H1 (cell line): ENCODE data around the gene RPL26. TPM values are rescaled to one million over a fixed set of nuclear protein-coding genes. Genes with fewer than 3 reads are reported as not detected.
A peak's percentile ranks its signal among the peaks of the same experiment; 100 is the strongest.

Experiments
- ASH2L ChIP-seq: fragments of 200-600, 300-600 bp; sonication (generic); IDR thresholded peaks from one replicate; pipeline ENCODE4 v1.7.1; 2017; ENCODE audit warnings: low read length
- BACH1 ChIP-seq: IDR thresholded peaks from 2 replicates; pipeline ENCODE4 v1.6.1; 2012; ENCODE audit warnings: low read length, improper control_type of control experiment
- BRCA1 ChIP-seq: IDR thresholded peaks from 2 replicates; pipeline ENCODE4 v1.6.1; 2012; ENCODE audit warnings: low read depth, low read length, improper control_type of control experiment
- CBX5 ChIP-seq: fragments of 300-800, 300-1000 bp; sonication (generic); IDR thresholded peaks from 2 replicates; pipeline ENCODE4 v1.7.1; 2016; ENCODE audit warnings: antibody characterized with exemption, low read length, low read depth
- CHD1 ChIP-seq: IDR thresholded peaks from 2 replicates; pipeline ENCODE4 v1.6.1; 2012; ENCODE audit warnings: low read depth, low read length, improper control_type of control experiment
- EP300 ChIP-seq, 2 experiments: IDR thresholded peaks; 1 replicate in 1 of 2; 2 replicates in 1 of 2; pipeline ENCODE4 v1.6.1; 2011 to 2012; ENCODE audit warnings: low read depth in 2 of 2, low read length in 2 of 2, mild to moderate bottlenecking in 2 of 2, borderline replicate concordance in 1 of 2, inconsistent platforms in 1 of 2, moderate library complexity in 1 of 2
- GTF2F1 ChIP-seq: IDR thresholded peaks from 2 replicates; pipeline ENCODE4 v1.6.1; 2012; ENCODE audit warnings: low read depth, low read length, improper control_type of control experiment, borderline replicate concordance
- HDAC2 ChIP-seq, 2 experiments: fragments of 300-600 bp in 1 of 2; sonication (generic) in 1 of 2; IDR thresholded peaks; 2 replicates each; pipeline ENCODE4 v1.6.1; 2011 to 2012; ENCODE audit warnings: low read depth in 2 of 2, low read length in 2 of 2, mild to moderate bottlenecking in 2 of 2, moderate library complexity in 2 of 2, borderline replicate concordance in 1 of 2, inconsistent platforms in 1 of 2
- KDM1A ChIP-seq: fragments of 200-600, 300-600 bp; sonication (generic); IDR thresholded peaks from 2 replicates; pipeline ENCODE4 v1.7.1; 2016; ENCODE audit warnings: mild to moderate bottlenecking, low read length, borderline replicate concordance
- KDM5A ChIP-seq: fragments of 200-600 bp; IDR thresholded peaks from 2 replicates; pipeline ENCODE4 v1.7.1; 2012; ENCODE audit warnings: mild to moderate bottlenecking, low read length, inconsistent platforms, mixed read lengths
- MAX ChIP-seq: IDR thresholded peaks from 2 replicates; pipeline ENCODE4 v1.6.1; 2012; ENCODE audit warnings: inconsistent platforms
- NANOG ChIP-seq: IDR thresholded peaks from 2 replicates; pipeline ENCODE4 v1.6.1; 2011; ENCODE audit warnings: low read length, low read depth, mild to moderate bottlenecking, inconsistent platforms; ENCODE audit not compliant: insufficient read depth, poor library complexity, severe bottlenecking
- POLR2A ChIP-seq, 2 experiments: IDR thresholded peaks; 1 replicate in 1 of 2; 2 replicates in 1 of 2; pipeline ENCODE4 v1.6.1; 2011; ENCODE audit warnings: low read depth in 2 of 2, low read length in 2 of 2, mild to moderate bottlenecking in 2 of 2; ENCODE audit errors: control extremely low read depth in 1 of 2
- RFX5 ChIP-seq: IDR thresholded peaks from 2 replicates; pipeline ENCODE4 v1.6.1; 2011; ENCODE audit warnings: low read depth, low read length, improper control_type of control experiment, borderline replicate concordance
- RXRA ChIP-seq: IDR thresholded peaks from 2 replicates; pipeline ENCODE4 v1.6.1; 2011; ENCODE audit warnings: low read depth, mild to moderate bottlenecking, low read length, moderate library complexity; ENCODE audit not compliant: insufficient read depth
- SIN3A ChIP-seq, 2 experiments: IDR thresholded peaks in 1 of 2; conservative IDR thresholded peaks in 1 of 2; 2 replicates each; pipeline ENCODE4 v1.6.1; 2011 to 2012; ENCODE audit warnings: low read length in 2 of 2, improper control_type of control experiment in 1 of 2, low read depth in 1 of 2, mild to moderate bottlenecking in 1 of 2
- SP1 ChIP-seq: IDR thresholded peaks from 2 replicates; pipeline ENCODE4 v1.6.1; 2011; ENCODE audit warnings: low read depth, low read length
- SP2 ChIP-seq: IDR thresholded peaks from 2 replicates; pipeline ENCODE4 v1.6.1; 2012; ENCODE audit warnings: mild to moderate bottlenecking, low read length, inconsistent platforms
- SP4 ChIP-seq: IDR thresholded peaks from 2 replicates; pipeline ENCODE4 v1.6.1; 2012; ENCODE audit warnings: low read length, inconsistent platforms
- SRF ChIP-seq: IDR thresholded peaks from 2 replicates; pipeline ENCODE4 v1.6.1; 2011; ENCODE audit warnings: mild to moderate bottlenecking, low read depth, low read length, moderate library complexity
- TAF7 ChIP-seq: optimal IDR thresholded peaks from 2 replicates; pipeline ENCODE3; 2011; ENCODE audit warnings: low read depth, mild to moderate bottlenecking, inconsistent platforms, low read length, moderate library complexity, borderline replicate concordance
- TBP ChIP-seq: IDR thresholded peaks from 2 replicates; pipeline ENCODE4 v1.6.1; 2011; ENCODE audit warnings: low read depth, low read length, improper control_type of control experiment
- TCF12 ChIP-seq: IDR thresholded peaks from 2 replicates; pipeline ENCODE4 v1.6.1; 2011; ENCODE audit warnings: low read depth, mild to moderate bottlenecking, low read length
- polyA plus RNA-seq, 7 experiments: library from polyadenylated mRNA; depleted of rRNA in 3 of 7; stranded (reverse) in 5 of 7; unstranded in 2 of 7; fragments of >200 nt in 5 of 7; fragments of 200-250 nt in 2 of 7; gene quantifications; 1 replicate in 5 of 7; 2 replicates in 1 of 7; 4 replicates in 1 of 7; pipeline versions ENCODE4 v1.2.1 to v1.2.3, GENCODE V29; 2011 to 2013; ENCODE audit warnings: missing spikeins in 2 of 7, mixed read lengths in 2 of 7
- total RNA-seq: library from RNA; stranded (reverse); fragmentation: NEBNext Ultra II Directional; extraction: Animal tissue kit (Norgen Biotek cat#: 25700); gene quantifications from 2 replicates; pipeline ENCODE4 v1.2.1, GENCODE V29; 2021
- TF ChIP-seq, protein P1 (sequence below): IDR thresholded peaks from 2 replicates; pipeline ENCODE4 v1.6.1; 2011; ENCODE audit warnings: low read depth, mild to moderate bottlenecking, low read length; ENCODE audit not compliant: insufficient read depth

RPL26 gene
- total and polyA plus RNA-seq, 2 of the 8 experiments (the other 6 are each of a cell fraction or from before 2014, with no cell fraction given): 1,963 to 2,554 TPM

DNA sequence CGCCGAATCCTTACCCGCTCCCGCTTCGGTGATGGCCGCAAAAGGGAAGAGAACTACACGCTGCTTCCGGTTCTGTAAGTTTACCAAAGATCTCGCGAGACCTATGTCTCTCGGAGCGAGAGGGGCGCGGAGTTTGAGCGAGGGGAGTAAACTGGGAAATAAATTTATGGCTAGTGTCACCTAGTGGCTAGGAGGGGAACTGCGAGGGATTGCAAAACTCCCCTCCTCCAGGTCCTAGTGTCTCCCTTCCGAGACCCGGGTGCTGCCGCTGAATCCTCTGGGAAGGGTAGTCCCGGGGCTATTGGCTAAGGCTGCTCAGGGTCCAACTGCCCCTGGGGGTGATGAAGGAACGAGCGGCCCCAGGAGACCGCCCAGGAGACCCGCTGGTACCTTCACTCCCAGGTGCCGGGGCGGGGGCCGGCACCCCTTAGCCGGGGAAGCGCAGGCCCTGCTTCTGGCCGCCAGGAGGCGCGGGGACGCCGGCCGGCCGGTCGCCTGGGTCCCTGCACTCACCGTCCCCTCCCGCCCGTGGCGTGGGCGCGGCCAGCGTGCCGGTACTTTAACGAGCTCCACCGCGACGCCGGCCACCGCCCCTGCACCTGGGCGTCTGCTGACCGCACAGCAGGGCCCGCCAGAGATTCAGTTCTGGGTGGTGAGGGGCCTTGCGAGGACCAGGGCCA lies at the start of gene RPL26 (continued):
- TF ChIP-seq KDM1A (peak; percentile 34; the same call in 1 of the 2 replicates), GTF2F1 (no peak; the same call in none of the 2 replicates), SP1 (peak; percentile 74), ASH2L (peak; percentile 11), POLR2A (IDR thresholded peaks at IDR 0.05; ENCODE audit: control extremely low read depth in 1 of 2, low read depth in 2 of 2, low read length in 2 of 2) (peak; percentile 99), BRCA1 (peak; percentile 86), BACH1 (peak; percentile 81), TAF7 (peak; percentile 99), HDAC2 (IDR thresholded peaks at IDR 0.05; ENCODE audit: borderline replicate concordance in 1 of 2, low read depth in 2 of 2, low read length in 2 of 2) (peak in 1 of 2 experiments; percentile 41; a peak in 2 of 4 replicates), SP4 (peak; percentile 15; the same call in 1 of the 2 replicates), SIN3A (conservative IDR thresholded peaks at IDR 0.05 in 1 of 2, IDR thresholded peaks at IDR 0.05 in 1 of 2; ENCODE audit: low read depth in 1 of 2, low read length in 2 of 2) (peak; percentile 58 to 85; a peak in 3 of 4 replicates), NANOG (peak; percentile 6), TBP (peak; percentile 97), TCF12 (no peak), SP2 (peak; percentile 30; the same call in 1 of the 2 replicates), SRF (0 out of 2 replicates have a peak, but pooled peaks have one; percentile 22), KDM5A (no peak), EP300 (IDR thresholded peaks at IDR 0.05; ENCODE audit: borderline replicate concordance in 1 of 2, low read depth in 2 of 2, low read length in 2 of 2) (no peak), MAX (peak; percentile 64; the same call in 1 of the 2 replicates), CHD1 (no peak), RFX5 (no peak), RXRA (0 out of 2 replicates have a peak, but pooled peaks have one; percentile 2), CBX5 (no peak)
- TF ChIP-seq, protein P1, sequence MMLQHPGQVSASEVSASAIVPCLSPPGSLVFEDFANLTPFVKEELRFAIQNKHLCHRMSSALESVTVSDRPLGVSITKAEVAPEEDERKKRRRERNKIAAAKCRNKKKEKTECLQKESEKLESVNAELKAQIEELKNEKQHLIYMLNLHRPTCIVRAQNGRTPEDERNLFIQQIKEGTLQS: no peak
